GM15510 (cell line): ENCODE results near the gene TREM1.

Experiments used
- POLR2A ChIP-seq: IDR thresholded peaks from 3 replicates; pipeline ENCODE4 v1.6.1; 2011; ENCODE audit warnings: borderline replicate concordance; ENCODE audit not compliant: insufficient read length; ENCODE audit errors: extremely low read depth

Gene TREM1

DNA sequence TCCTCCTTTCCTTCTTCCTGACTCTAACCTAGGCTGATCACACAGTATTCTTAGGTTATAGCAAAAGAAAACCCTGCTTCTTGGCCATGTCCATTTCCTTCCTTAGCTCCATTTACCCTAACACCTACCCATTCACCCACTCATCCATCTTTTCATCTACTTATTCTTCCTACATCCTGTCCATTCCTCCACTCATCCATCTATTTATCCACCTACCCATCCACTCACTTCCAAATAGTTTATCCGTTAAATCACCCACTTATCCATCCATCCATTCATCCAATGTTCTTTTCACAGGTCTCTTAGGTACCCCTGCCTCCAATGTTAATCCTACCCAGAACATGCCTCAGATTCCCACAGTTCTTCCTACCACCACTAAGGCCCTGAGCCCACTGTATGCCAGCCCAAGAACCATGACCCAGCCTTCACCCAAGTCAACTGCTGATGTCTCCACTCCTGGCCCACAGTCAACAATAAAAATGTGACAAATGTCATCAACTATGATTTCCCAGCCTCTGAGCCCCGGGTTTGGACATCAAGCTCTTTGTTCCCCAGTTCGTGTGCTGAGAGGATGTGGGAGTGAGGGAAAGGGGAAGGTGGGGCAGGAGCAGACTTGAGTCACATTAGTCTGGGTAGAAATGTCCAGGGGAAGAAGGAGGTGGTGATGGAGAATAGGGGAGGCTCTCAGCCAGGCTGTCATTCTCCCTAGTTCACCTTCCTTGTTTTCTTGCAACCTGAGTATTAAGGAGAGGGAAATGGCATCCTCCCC, 33.9 kb downstream of the TREM1 start:
- no peak for TF ChIP-seq POLR2A

DNA sequence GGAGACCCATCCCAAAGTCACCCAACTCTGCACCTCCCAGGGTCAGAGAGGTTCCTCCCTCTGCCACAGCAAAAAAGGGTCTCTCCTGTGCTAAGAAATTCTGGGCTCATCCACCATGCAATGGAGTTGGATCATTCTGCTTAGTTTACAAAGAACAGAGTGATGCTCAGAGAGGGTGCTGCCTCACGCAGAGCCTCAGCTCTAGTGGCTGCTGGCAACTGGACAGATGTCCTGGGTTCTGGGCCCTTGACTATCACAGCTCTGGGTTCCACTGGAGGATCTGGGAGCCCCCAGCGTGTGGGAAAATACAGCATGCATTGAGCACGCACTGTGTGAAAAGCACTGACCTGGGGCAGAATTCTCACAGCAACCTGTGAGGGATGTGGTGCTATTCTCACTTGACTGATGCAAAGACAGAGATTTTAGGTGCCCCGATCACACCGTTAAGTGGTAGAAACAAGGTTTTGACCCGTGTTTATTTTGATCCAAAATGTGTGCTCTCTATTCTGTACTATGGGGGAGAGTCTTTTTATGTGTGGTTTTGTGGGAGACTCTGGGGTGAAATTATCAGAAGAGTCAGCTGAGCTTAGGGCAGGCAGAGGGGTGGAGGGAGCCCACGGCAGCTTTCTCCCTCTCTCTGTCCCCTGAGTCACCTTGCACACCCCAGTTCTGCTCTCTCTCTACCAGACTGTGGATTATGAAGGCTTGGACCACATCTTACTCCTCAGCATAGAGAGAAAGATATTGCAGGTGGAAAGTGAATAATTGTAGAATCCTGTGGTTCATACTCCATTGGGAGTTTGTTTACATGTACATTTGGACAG, 38.4 kb downstream of the TREM1 start:
- TF ChIP-seq POLR2A, result no peak

DNA sequence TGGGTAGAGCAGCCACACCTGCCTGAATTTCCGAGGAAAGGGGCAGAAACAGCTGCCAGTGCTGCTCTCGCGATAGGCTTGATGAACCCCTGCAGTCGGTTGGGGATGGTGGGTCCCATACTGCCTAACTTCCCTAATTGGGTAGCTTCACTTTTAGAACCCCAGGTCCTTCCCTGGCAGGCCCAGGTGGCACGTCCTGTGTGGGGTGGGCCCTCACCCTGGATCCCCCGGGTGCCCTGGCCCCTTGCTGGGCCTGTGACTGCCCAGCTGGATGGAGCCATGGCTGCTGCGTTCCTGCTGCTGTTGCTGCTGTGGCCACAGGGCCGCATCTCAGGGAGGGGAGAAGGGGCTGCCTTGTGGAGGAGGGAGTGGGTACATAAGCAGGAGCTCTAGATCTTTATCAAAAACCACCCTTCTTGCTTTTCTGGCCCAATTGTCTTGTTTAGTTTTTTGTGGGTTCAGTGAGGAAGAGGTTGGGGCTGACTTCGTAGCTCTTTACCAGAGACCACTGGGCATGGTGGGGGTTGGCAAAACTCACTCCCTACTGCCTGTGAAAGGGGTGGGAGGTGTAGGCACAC, 39.1 kb downstream of the TREM1 start:
- TF ChIP-seq POLR2A, result no peak

DNA sequence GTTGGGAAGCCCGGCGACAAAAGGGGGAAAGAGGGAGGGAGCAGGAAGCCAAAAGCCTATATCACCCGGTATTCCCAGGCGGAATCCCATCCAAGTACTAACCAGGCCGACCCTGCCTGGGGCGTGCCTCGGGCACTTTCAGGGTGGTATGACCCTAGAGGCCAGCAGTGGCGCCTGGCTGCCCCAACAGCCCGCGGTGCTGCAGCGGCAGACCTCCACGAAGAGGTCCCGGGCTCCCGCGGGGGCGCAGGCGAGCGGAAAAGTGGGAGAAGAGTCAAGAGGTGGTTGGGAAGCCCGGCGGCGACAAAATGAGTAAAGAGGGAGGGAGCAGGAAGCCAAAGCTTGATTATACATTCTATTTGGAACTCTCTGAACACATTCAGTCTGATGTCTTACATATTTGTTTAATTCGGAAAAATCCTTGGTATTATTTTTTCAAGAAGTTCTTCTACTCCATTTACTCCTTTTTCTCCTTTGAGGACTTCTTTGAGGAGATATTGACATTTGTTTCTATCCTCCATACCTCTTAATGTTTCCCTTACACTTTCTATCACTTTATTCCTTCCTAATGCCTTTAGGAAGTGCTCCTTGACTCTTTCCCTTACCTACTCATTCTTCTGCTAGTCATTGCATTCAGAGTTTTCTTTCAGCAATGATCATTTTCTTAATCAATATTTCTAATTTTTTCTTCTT, 46.9 kb downstream of the TREM1 start:
- no peak for TF ChIP-seq POLR2A

DNA sequence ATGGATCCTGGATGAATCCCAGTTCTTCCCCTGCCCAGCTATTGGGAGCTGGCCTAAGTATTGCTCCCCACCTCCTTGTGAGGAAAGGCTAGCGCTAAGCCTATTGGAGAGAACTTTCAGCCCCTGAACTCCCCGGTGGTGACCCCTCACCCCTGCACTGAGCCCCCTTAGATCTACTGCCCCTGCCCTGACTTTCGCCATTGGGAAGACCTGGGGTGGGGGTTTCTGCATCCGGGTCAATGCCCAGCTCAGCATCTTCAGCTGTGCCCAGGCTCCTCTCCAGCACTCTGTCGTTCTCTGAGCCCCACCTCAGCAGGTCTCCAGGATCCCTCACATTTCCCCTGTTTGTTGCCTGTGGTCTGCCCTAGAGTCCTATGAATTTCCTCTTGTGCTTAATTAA, 49.4 kb downstream of the TREM1 start:
- no peak for TF ChIP-seq POLR2A

DNA sequence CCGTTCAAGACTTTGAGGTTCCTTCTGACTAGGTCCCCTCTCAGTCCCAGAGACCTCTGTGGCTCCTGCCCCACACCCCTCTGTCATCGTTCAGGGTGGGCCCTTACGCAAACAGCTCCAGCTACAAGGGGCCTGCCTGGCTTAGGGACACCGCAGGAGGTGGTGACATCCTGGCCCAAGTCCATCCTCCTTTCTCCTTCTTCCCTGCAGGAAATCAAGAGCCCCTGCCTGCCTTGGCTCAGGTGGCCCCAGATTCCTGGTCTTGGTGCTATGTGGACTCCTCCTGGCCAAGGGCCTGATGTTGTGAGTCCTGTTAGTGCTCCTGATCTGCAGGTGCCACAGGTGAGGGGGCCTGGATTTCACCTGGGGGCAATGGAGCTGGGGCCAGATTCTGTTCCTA, 50.2 kb downstream of the TREM1 start:
- no peak for TF ChIP-seq POLR2A

DNA sequence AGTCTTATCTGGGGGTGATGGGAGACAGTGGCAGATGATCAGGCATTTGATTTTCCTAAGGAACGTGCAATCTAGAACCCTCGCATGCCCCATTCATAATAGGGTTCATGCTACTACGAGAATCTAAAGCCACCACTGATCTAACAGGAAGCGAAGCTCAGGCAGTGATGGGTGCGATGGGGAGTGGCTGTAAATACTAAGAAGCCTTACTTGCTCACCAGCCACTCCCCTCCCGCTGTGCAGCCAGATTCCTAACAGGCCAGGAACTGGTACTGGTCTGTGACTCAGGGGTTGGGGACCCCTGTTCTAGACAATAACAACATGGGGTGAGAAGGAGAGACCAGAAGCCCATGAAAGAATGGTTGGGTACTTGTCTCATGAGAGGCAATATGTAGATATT, 53.8 kb downstream of the TREM1 start:
- no peak for TF ChIP-seq POLR2A

DNA sequence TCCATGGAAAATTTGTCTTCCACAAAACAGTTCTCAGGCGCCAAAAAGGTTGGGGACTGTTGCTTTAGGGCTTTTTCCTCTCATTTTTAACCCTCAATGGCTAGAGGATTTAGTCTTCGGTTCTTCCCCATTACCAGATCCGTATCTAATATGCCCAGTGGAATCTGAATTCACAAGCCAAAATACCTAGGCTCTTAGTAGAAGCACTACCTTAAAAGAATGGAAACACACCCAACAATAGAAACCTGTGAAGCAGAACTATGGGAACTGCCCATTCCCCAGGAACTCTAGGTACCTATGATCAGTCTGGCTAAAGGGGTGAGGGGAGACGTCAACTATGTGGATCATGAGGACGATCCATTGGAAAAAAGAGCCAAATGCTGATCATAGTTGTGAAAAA, 55.2 kb downstream of the TREM1 start:
- no peak for TF ChIP-seq POLR2A

DNA sequence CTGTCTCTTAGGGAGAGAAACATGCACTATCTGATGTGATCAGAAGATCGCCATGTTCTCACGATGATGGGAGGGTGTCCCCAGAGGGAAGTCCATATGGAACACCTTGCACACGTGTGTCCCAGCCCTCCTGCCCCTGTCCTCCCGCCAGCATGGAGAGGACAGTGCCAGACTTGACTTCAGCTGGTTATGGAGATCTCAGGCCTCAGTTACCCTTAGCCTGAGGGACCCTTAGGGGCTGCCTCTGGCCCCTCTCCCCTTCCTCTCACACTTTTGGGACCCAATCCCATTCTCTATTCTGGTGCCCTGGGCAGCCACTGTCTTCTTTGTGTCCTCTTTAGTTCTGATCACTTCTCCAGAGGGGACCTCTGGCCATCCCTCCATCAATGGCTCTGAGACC, 56.8 kb downstream of the TREM1 start:
- no peak for TF ChIP-seq POLR2A

DNA sequence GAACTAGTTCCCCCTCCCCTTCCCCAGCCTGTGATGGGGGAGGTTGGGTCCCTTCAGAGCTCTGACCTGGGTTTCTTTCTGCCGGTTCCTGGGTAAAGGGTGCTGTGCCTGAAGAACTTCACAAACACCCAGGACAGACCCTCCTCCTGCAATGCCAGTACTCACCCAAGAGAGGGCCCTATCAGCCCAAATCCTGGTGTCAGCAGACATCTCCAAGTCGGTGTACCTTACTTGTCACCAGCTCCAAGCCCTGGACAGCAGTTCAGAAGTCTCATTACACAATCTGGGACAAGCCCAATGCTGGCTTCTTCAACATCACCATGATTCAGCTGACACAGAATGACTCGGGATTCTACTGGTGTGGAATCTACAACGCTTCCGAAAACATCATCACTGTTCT, 57.9 kb downstream of the TREM1 start:
- TF ChIP-seq POLR2A, result no peak

DNA sequence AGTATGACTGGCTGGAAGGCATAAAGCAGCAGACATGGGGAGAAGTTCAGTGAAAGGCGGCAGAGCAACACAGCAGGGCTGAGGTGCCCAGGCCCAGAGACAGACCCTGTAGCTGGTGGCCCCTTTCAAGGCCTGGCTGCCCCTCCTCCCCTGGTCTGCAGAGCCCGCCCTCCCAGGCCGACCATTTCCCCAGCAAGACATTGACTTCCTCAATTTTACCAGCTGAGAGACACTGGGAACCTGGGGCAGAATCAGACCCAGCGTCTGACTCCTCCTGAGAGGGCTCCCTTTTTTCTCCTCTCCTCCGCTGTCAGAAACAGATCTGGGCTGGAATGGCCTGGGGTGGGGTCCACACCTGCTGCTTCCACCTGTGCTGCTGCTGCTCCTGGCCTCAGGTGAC, 58.4 kb downstream of the TREM1 start, which contains the start of gene TREML4:
TSS of gene TREML4 (plus strand) at position 254 of the 400 bp plus-strand sequence. CDS start at position 333, 79 bp downstream.
- TF ChIP-seq POLR2A, result no peak

DNA sequence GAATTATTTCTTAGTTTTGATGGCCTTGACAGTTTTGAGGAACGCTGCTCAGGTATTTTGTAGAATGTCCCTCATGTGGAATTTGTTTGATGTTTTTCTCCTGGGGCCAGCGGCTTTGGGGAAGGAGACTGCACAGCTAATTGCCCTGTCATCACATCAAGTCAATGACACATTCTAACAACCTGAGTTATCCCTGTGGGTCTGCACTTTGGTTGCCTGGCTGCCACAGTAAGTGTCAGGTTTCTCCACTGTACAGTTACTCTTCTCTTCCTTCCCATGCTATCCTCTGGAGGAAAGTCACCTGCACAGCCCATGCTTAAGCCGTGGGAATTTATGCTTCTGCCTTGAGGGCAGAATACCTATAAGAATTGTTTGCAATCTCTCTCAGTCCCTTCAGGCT, 59.7 kb downstream of the TREM1 start:
- TF ChIP-seq POLR2A, result no peak

DNA sequence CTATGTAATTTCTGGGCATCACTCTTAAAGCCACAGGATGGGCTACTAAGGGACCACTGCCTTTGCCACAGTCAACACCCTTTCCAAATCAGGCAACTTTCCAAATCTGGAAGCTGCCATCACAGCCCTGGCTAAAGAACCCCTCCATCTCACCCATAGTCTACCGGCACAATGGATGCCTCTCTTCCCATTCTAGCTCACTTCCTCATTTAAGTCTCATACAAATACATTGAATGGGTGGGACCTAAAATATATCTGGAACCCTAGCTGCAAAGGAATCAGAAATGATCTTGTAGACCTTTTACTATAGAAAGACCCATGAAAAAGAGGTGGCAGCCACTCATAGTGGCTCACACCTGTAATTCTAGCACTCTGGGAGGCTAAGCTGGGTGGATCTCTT, 61.7 kb downstream of the TREM1 start:
- no peak for TF ChIP-seq POLR2A
